HG03039 (cell line): Measurements from ENCODE around the gene BTBD17.

Experiments
- ATAC-seq: cut with Tn5 transposase; IDR thresholded peaks from one replicate; pipeline ENCODE4 v1.9.1; 2021; ENCODE audit warnings: mild to moderate bottlenecking, moderate library complexity; ENCODE audit not compliant: unreplicated experiment

BTBD17 gene

GRCh38 chr17:74359916-74360315 is 1.8 kb downstream of the BTBD17 start:
- no peak for ATAC-seq

DNA sequence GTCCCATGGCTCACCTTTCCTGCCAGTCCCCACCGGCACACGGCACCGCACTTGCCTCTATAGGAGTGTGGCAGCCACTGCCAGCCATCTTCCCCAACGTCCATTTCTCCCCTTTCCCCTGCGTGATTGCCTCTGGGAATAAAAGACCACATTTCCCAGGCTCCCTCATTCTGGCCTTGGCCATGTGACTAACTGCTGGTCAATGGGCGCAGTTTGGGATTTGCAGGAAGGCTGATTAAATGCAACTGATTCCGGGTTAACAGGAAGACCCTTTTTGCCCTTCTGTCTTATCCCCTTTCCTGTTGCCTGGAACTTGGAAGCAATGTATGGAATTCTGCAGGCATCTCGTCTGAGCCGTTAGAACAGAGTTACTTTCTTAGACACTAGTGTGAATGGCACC is 3.0 kb downstream of the BTBD17 start:
- no peak for ATAC-seq

GRCh38 chr17:74357466-74357809 is 4.2 kb downstream of the BTBD17 start:
- ATAC-seq, result no peak

- no peak for ATAC-seq
Measured at GRCh38 chr17:74356646-74357465, 4.8 kb downstream of the BTBD17 start.

GRCh38 chr17:74355065-74355464 is 6.6 kb downstream of the BTBD17 start:
- no peak for ATAC-seq

- no peak for ATAC-seq
Measured at GRCh38 chr17:74354561-74354960, 7.1 kb downstream of the BTBD17 start.

DNA sequence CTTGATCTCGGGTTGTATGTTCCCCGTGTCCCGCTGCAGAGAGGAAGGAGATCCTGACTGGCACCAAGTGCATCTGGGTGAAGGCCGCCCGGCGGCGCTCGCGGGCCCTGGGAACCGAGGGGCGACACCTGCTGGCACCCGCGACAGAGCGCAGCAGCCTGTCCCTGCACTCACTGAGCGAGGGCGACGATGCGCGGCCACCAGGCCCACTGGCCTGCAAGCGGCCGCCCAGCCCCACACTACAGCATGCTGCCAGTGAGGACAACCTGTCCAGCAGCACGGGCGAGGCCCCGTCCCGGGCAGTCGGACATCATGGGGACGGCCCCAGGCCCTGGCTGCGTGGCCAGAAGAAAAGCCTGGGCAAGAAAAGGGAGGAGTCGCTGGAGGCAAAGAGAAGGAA is 7.5 kb downstream of the BTBD17 start:
- ATAC-seq, result no peak

- ATAC-seq, result no peak
Measured at GRCh38 chr17:74353446-74354060, 8.1 kb downstream of the BTBD17 start.

DNA sequence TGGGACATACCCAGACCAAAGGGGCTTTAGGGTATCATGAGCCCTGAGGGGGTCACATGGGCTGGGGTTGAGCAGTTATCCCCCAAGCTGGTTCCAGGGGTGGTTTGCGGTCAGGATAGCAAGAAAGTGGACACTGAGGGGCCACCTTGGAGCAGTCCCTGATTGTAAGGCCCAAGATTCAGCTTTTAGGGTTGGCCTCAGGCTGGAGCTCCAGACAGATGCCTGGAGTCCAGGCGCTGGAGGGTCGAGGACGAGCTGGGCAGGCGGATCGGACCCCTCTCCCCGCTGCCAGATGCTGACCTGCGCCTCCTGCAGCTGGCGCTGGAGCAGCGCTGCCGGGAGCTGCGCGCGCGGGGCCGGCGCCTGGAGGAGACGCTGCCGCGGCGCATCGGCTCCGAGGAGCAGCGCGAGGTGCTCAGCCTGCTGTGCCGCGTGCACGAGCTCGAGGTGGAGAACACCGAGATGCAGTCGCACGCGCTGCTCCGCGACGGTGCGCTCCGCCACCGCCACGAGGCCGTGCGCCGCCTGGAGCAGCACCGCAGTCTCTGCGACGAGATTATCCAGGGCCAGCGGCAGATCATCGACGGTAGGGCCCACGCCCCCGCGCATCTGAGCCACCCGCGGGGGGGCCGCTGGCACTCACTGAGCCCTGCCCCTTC is 10.0 kb downstream of the BTBD17 start:
- ATAC-seq, result no peak

GRCh38 chr17:74350486-74350885 is 11.2 kb downstream of the BTBD17 start:
- ATAC-seq, result no peak

GRCh38 chr17:74349120-74349519 is 12.5 kb downstream of the BTBD17 start:
- ATAC-seq, result no peak

GRCh38 chr17:74347646-74348045 is 14.0 kb downstream of the BTBD17 start:
- no peak for ATAC-seq

DNA sequence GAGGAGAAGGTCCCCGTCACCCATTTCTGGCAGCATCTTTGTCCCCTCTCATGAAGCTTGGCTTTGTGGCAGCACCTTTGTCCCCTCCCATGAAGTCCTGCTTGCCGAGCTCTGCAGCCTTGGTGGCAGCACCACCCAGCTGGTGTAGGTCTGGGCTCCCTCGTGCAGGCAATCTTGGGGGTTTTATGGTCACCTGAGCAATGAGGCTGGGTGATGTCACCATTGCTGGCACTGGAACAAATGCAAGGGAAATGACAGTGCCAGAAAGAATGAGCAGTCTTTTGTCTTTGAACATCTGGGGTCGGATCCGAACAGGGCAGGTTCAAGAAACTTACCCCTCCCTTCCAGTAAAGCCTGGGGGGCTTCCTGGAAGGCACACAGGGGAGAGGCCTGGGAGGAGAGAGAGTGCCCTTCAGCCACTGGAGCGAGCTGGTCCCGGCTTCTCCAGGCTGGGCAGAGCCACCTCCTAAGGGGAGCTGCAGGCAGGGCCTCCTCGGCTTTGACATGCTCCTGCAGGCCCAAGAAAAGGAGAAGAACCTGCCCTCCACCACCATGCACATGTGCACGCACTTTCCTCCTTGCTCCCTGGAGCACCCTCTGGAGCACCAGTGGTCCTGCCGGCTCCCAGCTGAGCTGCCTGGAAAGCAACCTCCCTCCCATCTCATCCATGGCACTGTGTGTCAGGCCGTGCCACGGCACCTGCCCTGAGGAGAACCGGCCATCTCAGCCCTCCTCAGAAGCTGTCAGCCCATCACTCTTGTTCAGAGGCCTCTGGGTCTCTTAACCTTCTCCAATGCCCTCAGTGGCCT is 16.0 kb downstream of the BTBD17 start:
- no peak for ATAC-seq

DNA sequence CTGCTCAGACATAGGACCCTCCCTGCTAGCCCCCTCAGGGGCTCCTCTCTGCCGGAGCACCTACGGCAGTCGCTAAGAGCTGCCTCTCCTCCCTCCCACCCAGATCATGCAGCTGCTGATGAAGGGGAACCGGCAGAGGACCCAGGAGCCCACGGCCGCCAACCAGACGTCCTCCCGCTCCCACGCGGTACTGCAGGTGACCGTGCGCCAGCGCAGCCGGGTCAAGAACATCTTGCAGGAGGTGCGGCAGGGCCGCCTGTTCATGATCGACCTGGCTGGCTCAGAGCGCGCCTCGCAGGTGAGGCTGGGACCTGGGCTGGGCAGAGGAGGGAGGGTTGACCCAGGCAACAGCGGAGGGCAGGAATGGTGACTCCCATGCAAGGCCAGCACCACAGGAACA is 17.0 kb downstream of the BTBD17 start:
- no peak for ATAC-seq

GRCh38 chr17:74343526-74344284 is 18.0 kb downstream of the BTBD17 start:
- ATAC-seq, result no peak

GRCh38 chr17:74343121-74343520 is 18.5 kb downstream of the BTBD17 start:
- ATAC-seq, result no peak

GRCh38 chr17:74342224-74342623 is 19.4 kb downstream of the BTBD17 start:
- ATAC-seq, result no peak

DNA sequence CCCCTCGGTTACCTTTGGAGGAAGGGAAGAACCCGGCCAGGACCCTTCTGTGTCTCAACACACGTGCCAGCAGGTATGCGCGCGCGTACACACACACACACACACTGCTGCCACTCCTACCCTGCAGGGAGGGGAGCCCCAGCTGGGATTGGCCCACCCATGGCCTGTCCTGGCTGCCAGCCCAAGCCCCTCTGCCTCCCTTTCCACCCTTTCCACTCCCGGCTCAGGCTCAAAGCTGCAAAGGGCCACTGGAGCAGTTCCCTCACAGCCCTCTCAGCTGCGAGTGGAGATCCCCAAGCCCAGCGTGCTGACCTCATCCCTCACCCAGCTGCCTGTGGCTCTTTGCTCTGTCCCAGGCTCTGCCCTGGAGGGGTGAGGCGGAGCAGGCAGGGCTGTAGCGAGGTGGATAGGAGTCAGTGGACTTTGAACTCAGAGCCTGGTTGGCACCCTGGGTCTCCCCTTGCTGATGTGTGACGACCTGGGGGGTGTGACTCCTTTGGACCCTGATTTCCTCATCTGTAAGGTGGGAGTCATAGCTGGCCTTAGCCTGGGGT is 21.1 kb downstream of the BTBD17 start:
- ATAC-seq, result no peak

DNA sequence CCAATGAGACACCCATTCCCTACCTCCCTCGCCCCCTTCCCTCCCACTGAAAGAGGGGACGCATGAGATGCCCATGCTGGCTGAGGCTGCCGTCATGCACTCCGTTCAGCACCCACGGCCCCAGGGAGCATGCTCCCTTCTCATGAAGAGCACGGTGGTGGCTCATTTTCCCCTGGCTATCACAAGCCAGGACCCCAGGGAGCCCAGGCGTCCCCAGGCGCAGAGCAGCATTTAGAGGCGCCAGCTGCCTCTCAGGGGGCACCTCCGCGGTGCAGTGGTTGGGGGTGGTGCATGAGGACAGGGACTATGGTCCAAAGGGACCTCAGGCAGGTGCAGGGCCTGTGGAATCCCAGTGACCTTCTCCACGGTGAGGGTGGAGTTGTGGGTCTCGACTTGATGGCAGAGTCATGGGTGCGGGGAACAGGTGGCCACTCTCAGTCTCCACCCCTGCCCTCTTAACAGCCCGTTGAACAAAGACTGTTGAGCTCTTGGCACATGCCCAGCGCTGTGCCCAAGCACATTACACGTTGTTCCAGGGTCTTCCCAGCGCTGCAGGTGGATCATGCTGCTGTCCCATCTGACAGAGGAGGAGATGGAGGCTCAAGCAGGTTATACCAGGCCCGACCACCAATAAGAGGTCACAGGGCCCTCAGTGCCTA is 22.0 kb downstream of the BTBD17 start:
- no peak for ATAC-seq
